Cardiac fibroblast (primary cell): ENCODE results near the gene UBE2V1.

Experiments used
- DNase-seq, 2 donors: peaks; one replicate each; pipeline versions ENCODE4 v3.0.0 to v3.0.0-alpha.2; 2010; ENCODE audit warnings: low read depth in 2 of 2
- H3K4me3 ChIP-seq, 2 donors: replicated peaks in 1 of 2; 1 replicate in 1 of 2; 2 replicates in 1 of 2; pipeline ENCODE4 v1.5.1; 2011; ENCODE audit warnings: low read depth in 2 of 2, low read length in 2 of 2, mild to moderate bottlenecking in 2 of 2, moderate library complexity in 1 of 2
- CTCF ChIP-seq: IDR thresholded peaks from one replicate; pipeline ENCODE4 v1.5.1; 2011; ENCODE audit warnings: low read depth, mild to moderate bottlenecking, low read length, inconsistent platforms

UBE2V1 gene

GRCh38 chr20:50056951-50057713 lies 55.8 kb downstream of the UBE2V1 start:
- DNase-seq, result no peak
- no peak overlapping the region for H3K4me3 ChIP-seq
- TF ChIP-seq CTCF, result no peak

- DNase-seq, result no peak
- no peak overlapping the region for H3K4me3 ChIP-seq
- TF ChIP-seq CTCF, result no peak
Observed at GRCh38 chr20:50056408-50056926, 56.5 kb downstream of the UBE2V1 start.

- no peak for TF ChIP-seq CTCF
Observed at GRCh38 chr20:50055524-50056083, 57.3 kb downstream of the UBE2V1 start.

GRCh38 chr20:50054626-50055511 lies 58.1 kb downstream of the UBE2V1 start:
- no peak overlapping the region for H3K4me3 ChIP-seq
- no peak for TF ChIP-seq CTCF
- DNase-seq, result peak in 1 of 2 donors; percentile 80

More at GRCh38 chr20:50055524-50056083, 57.3 kb downstream of the UBE2V1 start:
- DNase-seq, result peak in 1 of 2 donors; percentile 38
- H3K4me3 ChIP-seq, result no peak overlapping the region

GRCh38 chr20:50054231-50054547 lies 58.8 kb downstream of the UBE2V1 start:
- no peak for DNase-seq
- H3K4me3 ChIP-seq, result no peak overlapping the region
- TF ChIP-seq CTCF, result no peak

GRCh38 chr20:50053362-50054230 lies 59.4 kb downstream of the UBE2V1 start:
- TF ChIP-seq CTCF, result no peak
- DNase-seq, result no peak
- no peak overlapping the region for H3K4me3 ChIP-seq
